H9 (cell line): ENCODE measurements around the gene CHD3. TPM values are rescaled to one million over a fixed set of nuclear protein-coding genes. Genes with fewer than 3 reads are reported as not detected.

Experiments
- DNase-seq: peaks from one replicate; pipeline ENCODE4 v3.0.0-alpha.2; 2017
- H2AFZ ChIP-seq: one replicate; pipeline ENCODE4 v1.6.1; 2013; ENCODE audit warnings: mild to moderate bottlenecking, low read length, control low read depth, moderate library complexity
- H2AK5ac ChIP-seq: 2 replicates; pipeline ENCODE4 v1.6.1; 2013; ENCODE audit warnings: low read length, control low read depth, mixed read lengths; ENCODE audit not compliant: insufficient read length
- H2BK120ac ChIP-seq: one replicate; pipeline ENCODE4 v1.6.1; 2013; ENCODE audit warnings: low read depth, mild to moderate bottlenecking, low read length, control low read depth, inconsistent platforms; ENCODE audit not compliant: poor library complexity, severe bottlenecking
- H2BK12ac ChIP-seq: 2 replicates; pipeline ENCODE4 v1.6.1; 2013; ENCODE audit warnings: low read length, control low read depth, mixed read lengths, low read depth; ENCODE audit not compliant: insufficient read length
- H2BK15ac ChIP-seq: 2 replicates; pipeline ENCODE4 v1.6.1; 2013; ENCODE audit warnings: low read depth, low read length, control low read depth
- H2BK20ac ChIP-seq: one replicate; pipeline ENCODE4 v1.6.1; 2013; ENCODE audit warnings: low read depth, mild to moderate bottlenecking, low read length, control low read depth, inconsistent platforms; ENCODE audit not compliant: poor library complexity, severe bottlenecking
- H2BK5ac ChIP-seq: 2 replicates; pipeline ENCODE4 v1.6.1; 2013; ENCODE audit warnings: low read length, control low read depth, mixed read lengths; ENCODE audit not compliant: insufficient read length
- H3K14ac ChIP-seq: 2 replicates; pipeline ENCODE4 v1.6.1; 2013; ENCODE audit warnings: low read length, control low read depth; ENCODE audit not compliant: insufficient read depth
- H3K18ac ChIP-seq: 2 replicates; pipeline ENCODE4 v1.6.1; 2013; ENCODE audit warnings: low read depth, mild to moderate bottlenecking, mixed read lengths, low read length, control low read depth; ENCODE audit not compliant: insufficient read length
- H3K23ac ChIP-seq: 2 replicates; pipeline ENCODE4 v1.6.1; 2013; ENCODE audit warnings: low read length, control low read depth, mixed read lengths, low read depth; ENCODE audit not compliant: insufficient read length
- H3K23me2 ChIP-seq: 2 replicates; pipeline ENCODE4 v1.6.1; 2013; ENCODE audit warnings: low read depth, mild to moderate bottlenecking, mixed read lengths, low read length, control low read depth; ENCODE audit not compliant: insufficient read length, poor library complexity, severe bottlenecking
- H3K27ac ChIP-seq: 2 replicates; pipeline ENCODE4 v1.5.1; 2013; ENCODE audit warnings: low read length, control low read depth, mixed read lengths, low read depth; ENCODE audit not compliant: insufficient read length
- H3K27me3 ChIP-seq: 2 replicates; pipeline ENCODE4 v1.6.1; 2013; ENCODE audit warnings: low read length, control low read depth, inconsistent platforms; ENCODE audit not compliant: insufficient read depth
- H3K4ac ChIP-seq: 2 replicates; pipeline ENCODE4 v1.6.1; 2013; ENCODE audit warnings: low read depth, mild to moderate bottlenecking, control low read depth, inconsistent platforms, low read length, moderate library complexity
- H3K4me1 ChIP-seq: 2 replicates; pipeline ENCODE4 v1.6.1; 2013; ENCODE audit warnings: low read length, control low read depth, inconsistent platforms; ENCODE audit not compliant: insufficient read depth
- H3K4me2 ChIP-seq: 2 replicates; pipeline ENCODE4 v1.6.1; 2013; ENCODE audit warnings: low read length, control low read depth, mixed read lengths; ENCODE audit not compliant: insufficient read length, insufficient read depth
- H3K56ac ChIP-seq: 2 replicates; pipeline ENCODE4 v1.6.1; 2013; ENCODE audit warnings: low read depth, mild to moderate bottlenecking, mixed read lengths, low read length, control low read depth; ENCODE audit not compliant: insufficient read length
- H3K79me1 ChIP-seq: 2 replicates; pipeline ENCODE4 v1.6.1; 2013; ENCODE audit warnings: low read depth, mild to moderate bottlenecking, moderate library complexity, low read length, control low read depth, inconsistent platforms; ENCODE audit not compliant: insufficient read depth, poor library complexity, severe bottlenecking
- H3K79me2 ChIP-seq: 2 replicates; pipeline ENCODE4 v1.6.1; 2013; ENCODE audit warnings: low read length, control low read depth, inconsistent platforms; ENCODE audit not compliant: insufficient read depth
- H3K9ac ChIP-seq: 2 replicates; pipeline ENCODE4 v1.6.1; 2013; ENCODE audit warnings: low read length, control low read depth, mixed read lengths; ENCODE audit not compliant: insufficient read length; ENCODE audit errors: extremely low read depth
- H3K9me3 ChIP-seq: one replicate; pipeline ENCODE4 v1.6.1; 2013; ENCODE audit warnings: low read depth, low read length, inconsistent platforms; ENCODE audit not compliant: control insufficient read depth
- H3T11ph ChIP-seq: one replicate; pipeline ENCODE4 v1.6.1; 2013; ENCODE audit warnings: mild to moderate bottlenecking, low read length, control low read depth, inconsistent platforms
- H4K20me1 ChIP-seq: one replicate; pipeline ENCODE4 v1.6.1; 2013; ENCODE audit not compliant: control insufficient read depth, insufficient read length, insufficient read depth
- H4K5ac ChIP-seq: 2 replicates; pipeline ENCODE4 v1.6.1; 2013; ENCODE audit warnings: low read depth, mild to moderate bottlenecking, mixed read lengths, low read length, control low read depth; ENCODE audit not compliant: insufficient read length
- H4K8ac ChIP-seq: replicated peaks from 2 replicates; pipeline ENCODE4 v1.6.1; 2013; ENCODE audit warnings: low read length, control low read depth, mixed read lengths, low read depth; ENCODE audit not compliant: insufficient read length
- H4K91ac ChIP-seq: 2 replicates; pipeline ENCODE4 v1.6.1; 2013; ENCODE audit warnings: low read depth, mild to moderate bottlenecking, moderate library complexity, mixed read lengths, low read length, control low read depth; ENCODE audit not compliant: insufficient read length
- H3K27ac Mint-ChIP-seq, 3 experiments: 2 replicates in 2 of 3; 3 replicates in 1 of 3; pipeline ENCODE4 v1.8.0; 2020 to 2021; ENCODE audit warnings: mixed read lengths in 3 of 3, mild to moderate bottlenecking in 1 of 3, moderate library complexity in 1 of 3
- H3K27me3 Mint-ChIP-seq: 2 replicates; pipeline ENCODE4 v1.8.0; 2021; ENCODE audit warnings: low read depth, mild to moderate bottlenecking, moderate library complexity, mixed read lengths
- H3K36me3 Mint-ChIP-seq, 3 experiments: 2 replicates in 2 of 3; 3 replicates in 1 of 3; pipeline ENCODE4 v1.8.0; 2020 to 2021; ENCODE audit warnings: low read depth in 3 of 3, mixed read lengths in 3 of 3; ENCODE audit not compliant: insufficient read depth in 1 of 3
- H3K4me1 Mint-ChIP-seq, 2 experiments: 2 replicates each; pipeline ENCODE4 v1.8.0; 2020; ENCODE audit warnings: mixed read lengths in 2 of 2
- H3K4me3 Mint-ChIP-seq, 2 experiments: 2 replicates in 1 of 2; 3 replicates in 1 of 2; pipeline ENCODE4 v1.8.0; 2020 to 2021; ENCODE audit warnings: mild to moderate bottlenecking in 2 of 2, mixed read lengths in 2 of 2, moderate library complexity in 1 of 2
- H3K9me3 Mint-ChIP-seq, 2 experiments: 2 replicates in 1 of 2; 3 replicates in 1 of 2; pipeline ENCODE4 v1.8.0; 2020; ENCODE audit warnings: mild to moderate bottlenecking in 2 of 2, mixed read lengths in 2 of 2, moderate library complexity in 1 of 2
- CTCF ChIP-seq: fragments of 200-600 bp; sonication (generic); conservative IDR thresholded peaks from 3 replicates; pipeline ENCODE4 v1.8.0; 2021; ENCODE audit warnings: antibody characterized with exemption, mild to moderate bottlenecking
- WGBS: extraction: QIAGEN DNeasy Blood & Tissue Kit; methylation state at CpG from one replicate; pipeline ENCODE4 v1.1.7; 2013; ENCODE audit warnings: missing lambda C conversion rate, low lambda C conversion rate, mixed read lengths; ENCODE audit not compliant: insufficient read length; ENCODE audit errors: extremely low coverage; 5-methylcytosine and 5-hydroxymethylcytosine counted together
- total RNA-seq: library from RNA; stranded (reverse); gene quantifications from 2 replicates; pipeline ENCODE4 v1.2.1, GENCODE V29; 2021

CHD3 gene
- total RNA-seq, 1 experiment from 2014 or later, result 33.2 TPM

GRCh38 chr17:7881276-7882054 is 7.1 kb upstream of the CHD3 start:
- Histone ChIP-seq H3K9ac (no peak overlapping the region), H3K27ac (no peak overlapping the region), H2AK5ac (no peak overlapping the region), H4K20me1 (no peaks in the 10 kb centered on the region), H4K8ac (no peak overlapping the region), H2BK120ac (no peak overlapping the region), H2AFZ (no peak overlapping the region), H3K4ac (no peak overlapping the region), H3T11ph (no peak overlapping the region), H3K27me3 (no peaks in the 10 kb centered on the region; the same call in 1 of the 2 replicates), H2BK12ac (no peak overlapping the region), H3K18ac (no peak overlapping the region), H3K23me2 (peaks cover 11% of the 10 kb centered on the region), H2BK20ac (no peak overlapping the region), H3K9me3 (no peaks in the 10 kb centered on the region), H2BK15ac (no peak overlapping the region), H3K79me1 (no peaks in the 10 kb centered on the region), H3K23ac (no peak overlapping the region), H4K91ac (no peak overlapping the region), H3K79me2 (no peaks in the 10 kb centered on the region), H4K5ac (no peak overlapping the region), H3K4me1 (no peaks in the 10 kb centered on the region), H2BK5ac (no peak overlapping the region), H3K56ac (no peak overlapping the region), H3K4me2 (no peak overlapping the region), H3K14ac (no peak overlapping the region)
- no peak for TF ChIP-seq CTCF
- Mint-ChIP-seq H3K4me1 (peaks cover 0 to 3% of the 10 kb centered on the region in 2 experiments; a peak in 3 of 4 replicates), H3K4me3 (no peak overlapping the region), H3K27me3 (no peaks in the 10 kb centered on the region; the same call in none of the 2 replicates), H3K9me3 (no peaks in the 10 kb centered on the region), H3K36me3 (peaks cover 0 to 4% (median 0%) of the 10 kb centered on the region in 3 experiments; a peak in 1 of 7 replicates), H3K27ac (no peak overlapping the region)
- peak; percentile 20 for DNase-seq
- WGBS, result no CpG with 5 or more reads among the region's 7 CpGs
